WTC11 (cell line): ENCODE measurements around the gene TELO2. TPM values are rescaled to one million over a fixed set of nuclear protein-coding genes. Genes with fewer than 3 reads are reported as not detected.

Source experiments
- ATAC-seq: fragments of 200-7000 bp; cut with Tn5 transposase; 2 replicates; pipeline ENCODE4 v1.10.0; 2021; ENCODE audit warnings: mild to moderate bottlenecking, moderate library complexity
- CTCF ChIA-PET: fragments of 300-600 bp; sonication (Branson Sonifier 250); formaldehyde crosslinking; loops from one replicate; lab custom pipeline; 2021; ENCODE audit warnings: antibody characterized with exemption; lab: Charles Lee
- POLR2A ChIA-PET: fragments of 350-600 bp; sonication (Branson Sonifier 250); formaldehyde crosslinking; loops from one replicate; lab custom pipeline; 2021; ENCODE audit warnings: antibody characterized with exemption; lab: Charles Lee
- DNase-seq: peaks from one replicate; pipeline ENCODE4 v3.0.0; 2021; ENCODE audit warnings: low spot score
- H3K27ac Mint-ChIP-seq: 2 replicates; pipeline ENCODE4 v1.8.0; 2021; ENCODE audit warnings: mixed read lengths
- H3K27me3 Mint-ChIP-seq: 2 replicates; pipeline ENCODE4 v1.8.0; 2021; ENCODE audit warnings: low read depth, mild to moderate bottlenecking, moderate library complexity, mixed read lengths
- H3K36me3 Mint-ChIP-seq: 2 replicates; pipeline ENCODE4 v1.8.0; 2021; ENCODE audit warnings: mixed read lengths
- H3K4me1 Mint-ChIP-seq: 2 replicates; pipeline ENCODE4 v1.8.0; 2022; ENCODE audit warnings: mixed read lengths
- H3K4me3 Mint-ChIP-seq: 2 replicates; pipeline ENCODE4 v1.8.0; 2021; ENCODE audit warnings: mild to moderate bottlenecking, moderate library complexity, mixed read lengths
- H3K9me3 Mint-ChIP-seq: 2 replicates; pipeline ENCODE4 v1.8.0; 2021; ENCODE audit warnings: mixed read lengths
- CREB1 ChIP-seq: sonication (generic); formaldehyde crosslinking; IDR thresholded peaks from 2 replicates; pipeline ENCODE4 v1.8.0; 2023; ENCODE audit warnings: mild to moderate bottlenecking, missing genetic modification reagents
- E2F4 ChIP-seq: sonication (generic); formaldehyde crosslinking; IDR thresholded peaks from 2 replicates; pipeline ENCODE4 v1.8.1; 2022; ENCODE audit warnings: low read depth, mild to moderate bottlenecking, moderate library complexity, missing genetic modification reagents, borderline replicate concordance
- E2F5 ChIP-seq: sonication (generic); formaldehyde crosslinking; IDR thresholded peaks from 2 replicates; pipeline ENCODE4 v1.8.1; 2022; ENCODE audit warnings: mild to moderate bottlenecking, moderate library complexity, missing genetic modification reagents
- FOXK1 ChIP-seq: sonication (generic); formaldehyde crosslinking; IDR thresholded peaks from 2 replicates; pipeline ENCODE4 v1.8.0; 2022; ENCODE audit warnings: mild to moderate bottlenecking, moderate library complexity, missing genetic modification reagents
- GABPB1 ChIP-seq: sonication (generic); formaldehyde crosslinking; IDR thresholded peaks from 2 replicates; pipeline ENCODE4 v1.8.1; 2023; ENCODE audit warnings: mild to moderate bottlenecking, missing genetic modification reagents
- MXD4 ChIP-seq: fragments of 250-450 bp; sonication (Bioruptor Pico); IDR thresholded peaks from 2 replicates; pipeline ENCODE4 v1.8.0; 2021; ENCODE audit warnings: mild to moderate bottlenecking, moderate library complexity, borderline replicate concordance
- MYBL2 ChIP-seq: sonication (generic); formaldehyde crosslinking; IDR thresholded peaks from 2 replicates; pipeline ENCODE4 v1.8.1; 2023; ENCODE audit warnings: mild to moderate bottlenecking, moderate library complexity, missing genetic modification reagents
- NFE2L1 ChIP-seq: sonication (generic); formaldehyde crosslinking; IDR thresholded peaks from 2 replicates; pipeline ENCODE4 v1.8.1; 2023; ENCODE audit warnings: missing genetic modification reagents
- NFYB ChIP-seq: sonication (generic); formaldehyde crosslinking; conservative IDR thresholded peaks from 2 replicates; pipeline ENCODE4 v1.8.0; 2022; ENCODE audit warnings: low read depth, missing genetic modification reagents
- PRDM15 ChIP-seq: sonication (generic); formaldehyde crosslinking; IDR thresholded peaks from 2 replicates; pipeline ENCODE4 v1.8.0; 2022; ENCODE audit warnings: missing genetic modification reagents
- RORB ChIP-seq: fragments of 250-450 bp; sonication (Bioruptor Pico); IDR thresholded peaks from 2 replicates; pipeline ENCODE4 v1.9.0; 2021; ENCODE audit warnings: mild to moderate bottlenecking
- SMAD3 ChIP-seq: sonication (generic); formaldehyde crosslinking; IDR thresholded peaks from 2 replicates; pipeline ENCODE4 v1.8.0; 2022; ENCODE audit warnings: missing genetic modification reagents, mild to moderate bottlenecking, borderline replicate concordance
- TP53 ChIP-seq: sonication (generic); formaldehyde crosslinking; IDR thresholded peaks from 2 replicates; pipeline ENCODE4 v1.8.1; 2023; ENCODE audit warnings: mild to moderate bottlenecking, missing genetic modification reagents
- ZNF263 ChIP-seq: sonication (generic); formaldehyde crosslinking; IDR thresholded peaks from 2 replicates; pipeline ENCODE4 v1.8.1; 2022; ENCODE audit warnings: low read depth, mild to moderate bottlenecking, moderate library complexity, missing genetic modification reagents
- ZNF532 ChIP-seq: fragments of 250-450 bp; sonication (Bioruptor Pico); IDR thresholded peaks from 2 replicates; pipeline ENCODE4 v1.9.0; 2021; ENCODE audit warnings: mild to moderate bottlenecking, borderline replicate concordance
- total RNA-seq: library from RNA; stranded (reverse); gene quantifications from 3 replicates; pipeline ENCODE4 v1.2.3, GENCODE V29; 2021
- TF ChIP-seq, protein P1 (sequence below): sonication (generic); formaldehyde crosslinking; IDR thresholded peaks from 2 replicates; pipeline ENCODE4 v1.8.0; 2022; ENCODE audit warnings: mild to moderate bottlenecking, missing genetic modification reagents
- TF ChIP-seq, protein P2 (sequence below): sonication (generic); formaldehyde crosslinking; IDR thresholded peaks from 2 replicates; pipeline ENCODE4 v1.8.1; 2022; ENCODE audit warnings: low read depth, missing genetic modification reagents, borderline replicate concordance

Gene TELO2
- total RNA-seq, 1 experiment from 2014 or later = 86.7 TPM

- no peak for TF ChIP-seq E2F4 (CRISPR knock-in tag)
- TF ChIP-seq NFYB = no peak
- TF ChIP-seq RORB (CRISPR knock-in tag) = no peak
- TF ChIP-seq GABPB1 (CRISPR knock-in tag) = no peak
- TF ChIP-seq PRDM15 (CRISPR knock-in tag) = no peak
- no peak for TF ChIP-seq ZNF532 (CRISPR knock-in tag)
- no peak for TF ChIP-seq SMAD3 (CRISPR knock-in tag)
- no peak for TF ChIP-seq MXD4 (CRISPR knock-in tag)
- no peak for TF ChIP-seq FOXK1 (CRISPR knock-in tag)
Measured at GRCh38 chr16:1540556-1540855, 47.3 kb downstream of the TELO2 start (continued).

DNA sequence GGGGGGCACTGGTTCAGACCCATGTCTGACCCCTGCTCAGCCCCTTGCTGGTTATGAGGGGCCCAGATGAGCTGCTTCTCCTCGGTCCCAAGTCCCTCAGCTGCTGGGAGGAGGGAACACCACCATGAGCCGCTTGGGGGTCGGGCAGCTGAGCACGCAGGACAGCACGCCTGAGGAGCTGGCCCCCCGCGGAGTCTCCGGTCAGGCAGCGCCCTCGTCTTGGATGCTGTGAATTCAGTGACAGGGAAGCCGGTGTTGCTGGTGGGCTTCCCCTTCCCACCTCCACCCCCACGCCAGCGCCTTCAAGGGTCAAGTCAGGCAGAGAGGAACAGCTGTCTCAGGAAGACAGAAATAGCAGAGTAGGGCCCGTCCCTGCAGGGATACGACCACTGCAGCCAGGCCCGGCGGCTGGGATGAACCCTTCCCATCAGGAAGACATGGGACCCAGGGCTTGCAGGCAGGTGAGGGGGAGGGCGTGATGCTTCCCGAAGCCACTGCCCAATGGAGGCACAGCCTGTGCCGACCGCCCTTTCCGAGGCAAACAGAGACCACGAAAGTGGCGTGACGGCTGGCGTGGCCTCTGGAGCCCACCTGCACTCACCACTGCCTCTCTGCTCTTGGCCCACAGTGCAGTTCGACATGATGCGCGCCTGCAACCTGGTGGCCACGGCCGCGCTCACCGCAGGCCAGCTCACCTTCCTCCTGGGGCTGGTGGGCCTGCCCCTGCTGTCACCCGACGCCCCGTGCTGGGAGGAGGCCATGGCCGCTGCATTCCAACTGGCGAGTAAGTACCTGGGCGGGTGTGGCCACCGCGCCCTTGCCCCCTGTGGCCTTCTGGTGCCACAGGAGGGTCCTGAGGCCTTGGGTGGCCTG lies 48.4 kb downstream of the TELO2 start:
- no peak for DNase-seq
- H3K27me3 Mint-ChIP-seq = no peaks in the 10 kb centered on the region
- H3K4me3 Mint-ChIP-seq = no peak overlapping the region
- no peaks in the 10 kb centered on the region for H3K9me3 Mint-ChIP-seq
- H3K27ac Mint-ChIP-seq = no peak overlapping the region
- no peak for ATAC-seq
- H3K4me1 Mint-ChIP-seq = peaks cover 3% of the 10 kb centered on the region; the same call in 1 of the 2 replicates
- no peaks in the 10 kb centered on the region for H3K36me3 Mint-ChIP-seq
- ChIA-PET CTCF (no interaction called here), POLR2A (no interaction called here)
- TF ChIP-seq CREB1 (CRISPR knock-in tag) (no peak), E2F4 (CRISPR knock-in tag) (no peak), SMAD3 (CRISPR knock-in tag) (no peak)

DNA sequence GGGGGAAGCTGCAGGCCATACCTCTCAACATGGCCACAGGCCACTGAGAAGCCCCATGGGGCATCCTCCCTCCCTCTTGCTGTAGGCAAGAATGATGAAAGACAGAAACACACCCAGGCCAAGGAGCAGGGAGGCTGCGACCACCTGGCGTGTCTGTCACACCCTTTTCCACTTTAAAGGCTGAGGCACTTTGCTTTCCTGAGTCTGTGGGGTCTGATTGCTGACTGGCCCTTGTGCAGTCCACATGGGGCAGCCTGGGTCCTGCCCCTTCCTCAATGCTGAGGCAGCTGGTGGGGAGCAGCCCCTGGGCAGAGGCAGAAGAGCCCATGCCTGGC lies 49.0 kb downstream of the TELO2 start:
- Mint-ChIP-seq H3K36me3 (no peaks in the 10 kb centered on the region), H3K9me3 (no peaks in the 10 kb centered on the region), H3K4me1 (peaks cover 3% of the 10 kb centered on the region; the same call in 1 of the 2 replicates), H3K27ac (peak overlapping the region; percentile 53; the same call in 1 of the 2 replicates), H3K27me3 (no peaks in the 10 kb centered on the region), H3K4me3 (no peak overlapping the region)
- ChIA-PET CTCF (no interaction called here), POLR2A (no interaction called here)
- ATAC-seq = no peak
- no peak for DNase-seq
- TF ChIP-seq TP53 (CRISPR knock-in tag) = no peak
- no peak for TF ChIP-seq E2F5 (CRISPR knock-in tag)
- TF ChIP-seq MYBL2 (CRISPR knock-in tag) = no peak
- TF ChIP-seq, protein P1, sequence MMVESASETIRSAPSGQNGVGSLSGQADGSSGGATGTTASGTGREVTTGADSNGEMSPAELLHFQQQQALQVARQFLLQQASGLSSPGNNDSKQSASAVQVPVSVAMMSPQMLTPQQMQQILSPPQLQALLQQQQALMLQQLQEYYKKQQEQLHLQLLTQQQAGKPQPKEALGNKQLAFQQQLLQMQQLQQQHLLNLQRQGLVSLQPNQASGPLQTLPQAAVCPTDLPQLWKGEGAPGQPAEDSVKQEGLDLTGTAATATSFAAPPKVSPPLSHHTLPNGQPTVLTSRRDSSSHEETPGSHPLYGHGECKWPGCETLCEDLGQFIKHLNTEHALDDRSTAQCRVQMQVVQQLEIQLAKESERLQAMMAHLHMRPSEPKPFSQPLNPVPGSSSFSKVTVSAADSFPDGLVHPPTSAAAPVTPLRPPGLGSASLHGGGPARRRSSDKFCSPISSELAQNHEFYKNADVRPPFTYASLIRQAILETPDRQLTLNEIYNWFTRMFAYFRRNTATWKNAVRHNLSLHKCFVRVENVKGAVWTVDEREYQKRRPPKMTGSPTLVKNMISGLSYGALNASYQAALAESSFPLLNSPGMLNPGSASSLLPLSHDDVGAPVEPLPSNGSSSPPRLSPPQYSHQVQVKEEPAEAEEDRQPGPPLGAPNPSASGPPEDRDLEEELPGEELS (CRISPR knock-in tag) = no peak
- no peak for TF ChIP-seq FOXK1 (CRISPR knock-in tag)
- TF ChIP-seq NFE2L1 = no peak
- TF ChIP-seq, protein P2, sequence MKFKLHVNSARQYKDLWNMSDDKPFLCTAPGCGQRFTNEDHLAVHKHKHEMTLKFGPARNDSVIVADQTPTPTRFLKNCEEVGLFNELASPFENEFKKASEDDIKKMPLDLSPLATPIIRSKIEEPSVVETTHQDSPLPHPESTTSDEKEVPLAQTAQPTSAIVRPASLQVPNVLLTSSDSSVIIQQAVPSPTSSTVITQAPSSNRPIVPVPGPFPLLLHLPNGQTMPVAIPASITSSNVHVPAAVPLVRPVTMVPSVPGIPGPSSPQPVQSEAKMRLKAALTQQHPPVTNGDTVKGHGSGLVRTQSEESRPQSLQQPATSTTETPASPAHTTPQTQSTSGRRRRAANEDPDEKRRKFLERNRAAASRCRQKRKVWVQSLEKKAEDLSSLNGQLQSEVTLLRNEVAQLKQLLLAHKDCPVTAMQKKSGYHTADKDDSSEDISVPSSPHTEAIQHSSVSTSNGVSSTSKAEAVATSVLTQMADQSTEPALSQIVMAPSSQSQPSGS = no peak
- no peak for TF ChIP-seq ZNF263 (CRISPR knock-in tag)
- no peak for TF ChIP-seq RORB (CRISPR knock-in tag)
